Large intestine (tissue), 3 donors: ENCODE results near the gene UTP3. TPM values are rescaled to one million over a fixed set of nuclear protein-coding genes. Genes with fewer than 3 reads are reported as not detected.
A peak's percentile ranks its signal among the peaks of the same experiment; 100 is the strongest.

Source experiments
- DNase-seq, 2 donors: peaks; one replicate each; pipeline versions ENCODE4 v3.0.0 to v3.0.0-alpha.2; 2013
- H3K27ac ChIP-seq: one replicate; pipeline ENCODE4 v1.5.1; 2013; ENCODE audit warnings: low read length
- H3K27me3 ChIP-seq: 2 replicates; pipeline ENCODE4 v1.6.1; 2013; ENCODE audit warnings: low read length; ENCODE audit not compliant: control insufficient read depth, insufficient read depth
- H3K36me3 ChIP-seq: 2 replicates; pipeline ENCODE4 v1.6.1; 2013; ENCODE audit warnings: low read length; ENCODE audit not compliant: control insufficient read depth, insufficient read depth
- H3K4me1 ChIP-seq: one replicate; pipeline ENCODE4 v1.6.1; 2013; ENCODE audit warnings: low read length; ENCODE audit not compliant: control insufficient read depth, insufficient read depth
- H3K4me3 ChIP-seq: one replicate; pipeline ENCODE4 v1.5.1; 2013; ENCODE audit warnings: low read length
- H3K9me3 ChIP-seq: one replicate; pipeline ENCODE4 v1.6.1; 2013; ENCODE audit warnings: mild to moderate bottlenecking, low read depth, low read length, moderate library complexity; ENCODE audit not compliant: control insufficient read depth
- WGBS: methylation state at CpG from one replicate; pipeline ENCODE4 v1.1.5; 2013; ENCODE audit warnings: low lambda C conversion rate; ENCODE audit not compliant: insufficient coverage; 5-methylcytosine and 5-hydroxymethylcytosine counted together
- polyA plus RNA-seq: library from polyadenylated mRNA; unstranded; fragments of 120-200 nt; gene quantifications from one replicate; pipeline ENCODE4 v1.2.1, GENCODE V29; 2013

Gene UTP3
- polyA plus RNA-seq, 1 donor, result 34.4 TPM

GRCh38 chr4:70704215-70704930, 16.0 kb downstream of the UTP3 start:
- DNase-seq, result peak; percentile 81 to 93
- no CpG with 5 or more reads among the region's 58 CpGs for WGBS

GRCh38 chr4:70704931-70705182, 16.5 kb downstream of the UTP3 start:
- peak overlapping the region; percentile 70 for H3K4me3 ChIP-seq
- H3K36me3 ChIP-seq, result no peaks in the 10 kb centered on the region
- no peaks in the 10 kb centered on the region for H3K9me3 ChIP-seq
- peaks cover 11% of the 10 kb centered on the region for H3K4me1 ChIP-seq
- H3K27ac ChIP-seq, result peak overlapping the region; percentile 93
- WGBS, result no CpG with 5 or more reads among the region's 39 CpGs
- no peaks in the 10 kb centered on the region for H3K27me3 ChIP-seq
- no peak for DNase-seq

More at GRCh38 chr4:70704215-70704930, 16.0 kb downstream of the UTP3 start:
- Histone ChIP-seq H3K9me3 (no peaks in the 10 kb centered on the region), H3K36me3 (no peaks in the 10 kb centered on the region), H3K27ac (peak overlapping the region; percentile 93), H3K4me3 (peak overlapping the region; percentile 70), H3K4me1 (peaks cover 11% of the 10 kb centered on the region), H3K27me3 (no peaks in the 10 kb centered on the region)

GRCh38 chr4:70705183-70706043, 17.1 kb downstream of the UTP3 start:
- Histone ChIP-seq H3K4me3 (peak overlapping the region; percentile 70), H3K9me3 (no peaks in the 10 kb centered on the region), H3K27me3 (no peaks in the 10 kb centered on the region), H3K36me3 (no peaks in the 10 kb centered on the region), H3K4me1 (peaks cover 11% of the 10 kb centered on the region), H3K27ac (peak overlapping the region; percentile 93)
- WGBS, result no CpG with 5 or more reads among the region's 86 CpGs
- DNase-seq, result peak; percentile 55 to 88

GRCh38 chr4:70706044-70706461, 17.7 kb downstream of the UTP3 start:
- DNase-seq, result no peak
- H3K4me3 ChIP-seq, result peak overlapping the region; percentile 70
- WGBS, result no CpG with 5 or more reads among the region's 7 CpGs
- H3K27ac ChIP-seq, result peak overlapping the region; percentile 93
- H3K27me3 ChIP-seq, result no peaks in the 10 kb centered on the region
- peaks cover 11% of the 10 kb centered on the region for H3K4me1 ChIP-seq
- no peaks in the 10 kb centered on the region for H3K9me3 ChIP-seq
- no peaks in the 10 kb centered on the region for H3K36me3 ChIP-seq

- H3K4me3 ChIP-seq, result peak overlapping the region; percentile 70
- H3K36me3 ChIP-seq, result no peaks in the 10 kb centered on the region
- peak overlapping the region; percentile 13 for H3K27ac ChIP-seq
- H3K4me1 ChIP-seq, result peaks cover 11% of the 10 kb centered on the region
- H3K9me3 ChIP-seq, result no peaks in the 10 kb centered on the region
- DNase-seq, result peak in 1 of 2 donors; percentile 21
- H3K27me3 ChIP-seq, result no peaks in the 10 kb centered on the region
- WGBS, result no CpG with 5 or more reads among the region's 1 CpG
Measured at GRCh38 chr4:70706516-70706915, 18.2 kb downstream of the UTP3 start.

GRCh38 chr4:70709611-70710205, 21.4 kb downstream of the UTP3 start:
- no peaks in the 10 kb centered on the region for H3K9me3 ChIP-seq
- DNase-seq, result no peak
- H3K27ac ChIP-seq, result no peak overlapping the region
- WGBS, result 40% methylated on average over 1 of the region's 7 CpGs
- H3K36me3 ChIP-seq, result no peaks in the 10 kb centered on the region
- no peak overlapping the region for H3K4me3 ChIP-seq
- H3K4me1 ChIP-seq, result peaks cover 13% of the 10 kb centered on the region
- no peaks in the 10 kb centered on the region for H3K27me3 ChIP-seq

GRCh38 chr4:70711599-70711998, 23.3 kb downstream of the UTP3 start:
- 57% methylated on average over 3 of the region's 3 CpGs for WGBS
- H3K4me1 ChIP-seq, result peaks cover 9% of the 10 kb centered on the region
- H3K27ac ChIP-seq, result no peak overlapping the region

GRCh38 chr4:70712150-70712549, 23.8 kb downstream of the UTP3 start:
- no peaks in the 10 kb centered on the region for H3K27me3 ChIP-seq
- no peaks in the 10 kb centered on the region for H3K36me3 ChIP-seq
- H3K9me3 ChIP-seq, result no peaks in the 10 kb centered on the region
- no peak for DNase-seq
- H3K4me1 ChIP-seq, result peaks cover 3% of the 10 kb centered on the region
- no CpG with 5 or more reads among the region's 3 CpGs for WGBS
- no peak overlapping the region for H3K27ac ChIP-seq
- H3K4me3 ChIP-seq, result no peak overlapping the region

More at GRCh38 chr4:70711599-70711998, 23.3 kb downstream of the UTP3 start:
- DNase-seq, result no peak
- no peaks in the 10 kb centered on the region for H3K36me3 ChIP-seq
- H3K4me3 ChIP-seq, result no peak overlapping the region
- no peaks in the 10 kb centered on the region for H3K27me3 ChIP-seq
- H3K9me3 ChIP-seq, result no peaks in the 10 kb centered on the region

GRCh38 chr4:70712604-70713452, 24.5 kb downstream of the UTP3 start:
- Histone ChIP-seq H3K4me3 (no peak overlapping the region), H3K27ac (no peak overlapping the region), H3K4me1 (peaks cover 3% of the 10 kb centered on the region), H3K9me3 (no peaks in the 10 kb centered on the region), H3K36me3 (no peaks in the 10 kb centered on the region), H3K27me3 (no peaks in the 10 kb centered on the region)
- DNase-seq, result no peak
- WGBS, result no CpG with 5 or more reads among the region's 7 CpGs
